ENCODE data around the gene TBX5. TPM values are rescaled to one million over a fixed set of nuclear protein-coding genes. Genes with fewer than 3 reads are reported as not detected.

The TBX5 gene
- total RNA-seq, 4 donors from 2014 or later = 0.27 to 2.3 (median 1.0) TPM

GRCh38 chr12:114439817-114440216 is 33.9 kb upstream of the TBX5 start:
- DNase-seq = no peak
- Histone ChIP-seq H3K9me3 (no peaks in the 10 kb centered on the region), H3K4me1 (no peaks in the 10 kb centered on the region), H3K36me3 (no peaks in the 10 kb centered on the region), H3K27ac (no peak overlapping the region), H3K4me3 (replicated peaks in 1 of 3) (no peak overlapping the region), H3K27me3 (peaks cover 26% of the 10 kb centered on the region)
- WGBS, 2 donors = 3 to 5% methylated on average over 19 of the region's 19 CpGs
- TF ChIP-seq CTCF (IDR thresholded peaks at IDR 0.05) (no peak), POLR2A (IDR thresholded peaks at IDR 0.05) (no peak)
- intact Hi-C loops (cut with DNase I) = no loop called here

GRCh38 chr12:114439261-114439683 is 33.3 kb upstream of the TBX5 start:
- no peak for TF ChIP-seq CTCF (IDR thresholded peaks at IDR 0.05)
- no peak for TF ChIP-seq POLR2A (IDR thresholded peaks at IDR 0.05)
- 6 to 7% methylated on average over 22 to 25 of the region's 25 CpGs for WGBS, 2 donors
- Histone ChIP-seq H3K27me3 (peaks cover 25% of the 10 kb centered on the region), H3K9me3 (no peaks in the 10 kb centered on the region), H3K36me3 (no peaks in the 10 kb centered on the region), H3K4me3 (replicated peaks in 1 of 3) (no peak overlapping the region), H3K4me1 (no peaks in the 10 kb centered on the region), H3K27ac (no peak overlapping the region)
- intact Hi-C loops (cut with DNase I) = no loop called here
- no peak for DNase-seq

- 13 to 16% methylated on average over 8 of the region's 8 CpGs for WGBS, 2 donors
- intact Hi-C loops (cut with DNase I) = no loop called here
- H3K9me3 ChIP-seq = no peaks in the 10 kb centered on the region
These were observed 32.8 kb upstream of the TBX5 start for GRCh38 chr12:114438635-114439256.

GRCh38 chr12:114434341-114434740 is 28.4 kb upstream of the TBX5 start:
- TF ChIP-seq POLR2A (IDR thresholded peaks at IDR 0.05) = no peak
- TF ChIP-seq CTCF (IDR thresholded peaks at IDR 0.05) = no peak
- no peaks in the 10 kb centered on the region for H3K27me3 ChIP-seq
- H3K4me3 ChIP-seq (replicated peaks in 1 of 3) = no peak overlapping the region
- H3K4me1 ChIP-seq = no peaks in the 10 kb centered on the region
- WGBS, 2 donors = 66 to 81% methylated on average over 3 of the region's 3 CpGs
- no peaks in the 10 kb centered on the region for H3K36me3 ChIP-seq
- no peaks in the 10 kb centered on the region for H3K9me3 ChIP-seq
- intact Hi-C loops (cut with DNase I) = no loop called here
- no peak overlapping the region for H3K27ac ChIP-seq
- DNase-seq = no peak

More at GRCh38 chr12:114438635-114439256, 32.8 kb upstream of the TBX5 start:
- no peak for DNase-seq
- Histone ChIP-seq H3K4me3 (replicated peaks in 1 of 3) (no peak overlapping the region), H3K27me3 (peaks cover 21% of the 10 kb centered on the region), H3K4me1 (no peaks in the 10 kb centered on the region), H3K27ac (no peak overlapping the region), H3K36me3 (no peaks in the 10 kb centered on the region)
- TF ChIP-seq POLR2A (IDR thresholded peaks at IDR 0.05) = no peak
- no peak for TF ChIP-seq CTCF (IDR thresholded peaks at IDR 0.05)

GRCh38 chr12:114431902-114432301 is 26.0 kb upstream of the TBX5 start:
- Histone ChIP-seq H3K4me3 (replicated peaks in 1 of 3) (no peak overlapping the region), H3K27ac (no peak overlapping the region), H3K9me3 (no peaks in the 10 kb centered on the region), H3K36me3 (no peaks in the 10 kb centered on the region), H3K4me1 (no peaks in the 10 kb centered on the region), H3K27me3 (no peaks in the 10 kb centered on the region)
- DNase-seq = no peak
- TF ChIP-seq CTCF (IDR thresholded peaks at IDR 0.05) = no peak
- TF ChIP-seq POLR2A (IDR thresholded peaks at IDR 0.05) = no peak
- WGBS, 2 donors = 65 to 68% methylated on average over 1 of the region's 1 CpG
- intact Hi-C loops (cut with DNase I) = no loop called here

Data from thyroid gland (tissue), 4 donors.